A673 (cell line): ENCODE measurements around the gene ERMP1. TPM values are rescaled to one million over a fixed set of nuclear protein-coding genes. Genes with fewer than 3 reads are reported as not detected.

Experiments
- BruUV-seq: library from RNA; stranded (reverse); fragments of 400-500 nt; replicated peaks from 2 replicates; lab custom pipeline; 2021; lab: Mats Ljungman, UMichigan
- CTCF ChIA-PET: fragments of 300-600 bp; sonication (Branson Sonifier 250); formaldehyde crosslinking; loops from one replicate; lab custom pipeline; 2022; ENCODE audit warnings: antibody characterized with exemption; lab: Charles Lee
- POLR2A ChIA-PET: fragments of 300-600 bp; sonication (Branson Sonifier 250); formaldehyde crosslinking; loops from one replicate; lab custom pipeline; 2022; ENCODE audit warnings: antibody characterized with exemption; ENCODE audit not compliant: low non-redundant PET; lab: Charles Lee
- DNase-seq: peaks from one replicate; pipeline ENCODE4 v3.0.0-alpha.2; 2015; ENCODE audit warnings: low spot score
- H3K27ac ChIP-seq: fragments of 200-600 bp; sonication (generic); 2 replicates; pipeline ENCODE4 v1.5.1; 2016; ENCODE audit warnings: mixed run types, low read depth, mild to moderate bottlenecking, mixed read lengths, antibody characterized with exemption, low read length; ENCODE audit not compliant: poor library complexity, severe bottlenecking
- H3K27me3 ChIP-seq: fragments of 200-600 bp; sonication (generic); replicated peaks from 2 replicates; pipeline ENCODE4 v1.6.1; 2017; ENCODE audit warnings: mixed run types, low read depth, mild to moderate bottlenecking, mixed read lengths, antibody characterized with exemption, low read length; ENCODE audit not compliant: insufficient read depth, poor library complexity
- H3K36me3 ChIP-seq: fragments of 200-600 bp; sonication (generic); 2 replicates; pipeline ENCODE4 v1.6.1; 2016; ENCODE audit warnings: mixed run types, mild to moderate bottlenecking, mixed read lengths, antibody characterized with exemption, low read length; ENCODE audit not compliant: insufficient read depth, poor library complexity, severe bottlenecking
- H3K4me1 ChIP-seq: fragments of 200-600 bp; sonication (generic); 2 replicates; pipeline ENCODE4 v1.6.1; 2017; ENCODE audit warnings: mixed run types, mild to moderate bottlenecking, mixed read lengths, antibody characterized with exemption, low read length; ENCODE audit not compliant: insufficient read depth, poor library complexity, severe bottlenecking
- H3K4me3 ChIP-seq: fragments of 200-600 bp; sonication (generic); 2 replicates; pipeline ENCODE4 v1.5.1; 2016; ENCODE audit warnings: low read depth, mixed run types, mild to moderate bottlenecking, mixed read lengths, low read length; ENCODE audit not compliant: poor library complexity, severe bottlenecking
- H3K9me3 ChIP-seq: fragments of 200-600 bp; sonication (generic); 2 replicates; pipeline ENCODE4 v1.6.1; 2016; ENCODE audit warnings: mixed run types, low read depth, mild to moderate bottlenecking, mixed read lengths, antibody characterized with exemption, low read length; ENCODE audit not compliant: poor library complexity, severe bottlenecking
- CTCF ChIP-seq: fragments of 300-800, 200-600 bp; sonication (generic); conservative IDR thresholded peaks from 2 replicates; pipeline ENCODE4 v1.5.1; 2017; ENCODE audit warnings: low read depth, mild to moderate bottlenecking, antibody characterized with exemption, low read length, moderate library complexity, mixed read lengths
- EZH2 ChIP-seq: fragments of 200-600 bp; sonication (generic); IDR thresholded peaks from 2 replicates; pipeline ENCODE4 v1.6.1; 2017; ENCODE audit warnings: borderline replicate concordance, low read depth, mild to moderate bottlenecking, mixed read lengths, antibody characterized with exemption, low read length; ENCODE audit not compliant: poor library complexity, severe bottlenecking
- intact Hi-C: fragments of 100-400 bp; cut with micrococcal nuclease; formaldehyde crosslinking; loops from one replicate; pipeline ENCODE4 v1.10.0; 2022; ENCODE audit not compliant: unreplicated experiment
- total RNA-seq: library from RNA; stranded (reverse); gene quantifications from 2 replicates; pipeline ENCODE4 v1.2.3, GENCODE V29; 2021

Gene ERMP1
- total RNA-seq, 1 experiment from 2014 or later = 11.5 TPM

GRCh38 chr9:5756633-5757032 lies 76.3 kb downstream of the ERMP1 start:
- ChIA-PET CTCF (no interaction called here), POLR2A (no interaction called here)
- Histone ChIP-seq H3K4me3 (no peak overlapping the region), H3K27ac (no peak overlapping the region), H3K27me3 (no peaks in the 10 kb centered on the region), H3K4me1 (no peaks in the 10 kb centered on the region), H3K36me3 (peaks cover 6% of the 10 kb centered on the region), H3K9me3 (no peaks in the 10 kb centered on the region)
- DNase-seq = no peak
- TF ChIP-seq CTCF (no peak), EZH2 (no peak)
- no TSS peak for BruUV-seq
- intact Hi-C loops = no loop called here

- H3K4me3 ChIP-seq = no peak overlapping the region
- BruUV-seq = no TSS peak
- no peaks in the 10 kb centered on the region for H3K9me3 ChIP-seq
- no peak for TF ChIP-seq EZH2
- TF ChIP-seq CTCF = no peak
- H3K36me3 ChIP-seq = peaks cover 19% of the 10 kb centered on the region
- no peaks in the 10 kb centered on the region for H3K27me3 ChIP-seq
- intact Hi-C loops = no loop called here
- H3K4me1 ChIP-seq = no peaks in the 10 kb centered on the region
- CTCF ChIA-PET = no interaction called here
- no peak for DNase-seq
- POLR2A ChIA-PET = no interaction called here
- no peak overlapping the region for H3K27ac ChIP-seq
Observed at GRCh38 chr9:5750569-5750968, 82.3 kb downstream of the ERMP1 start.

GRCh38 chr9:5749306-5749705 lies 83.6 kb downstream of the ERMP1 start:
- ChIA-PET CTCF (no interaction called here), POLR2A (no interaction called here)
- BruUV-seq = no TSS peak

GRCh38 chr9:5748438-5748837 lies 84.5 kb downstream of the ERMP1 start:
- BruUV-seq = no TSS peak
- H3K27ac ChIP-seq = no peak overlapping the region
- H3K36me3 ChIP-seq = peaks cover 24% of the 10 kb centered on the region
- DNase-seq = no peak
- H3K4me3 ChIP-seq = no peak overlapping the region
- no peaks in the 10 kb centered on the region for H3K27me3 ChIP-seq
- TF ChIP-seq CTCF (no peak), EZH2 (no peak)
- intact Hi-C loops = no loop called here
- H3K4me1 ChIP-seq = no peaks in the 10 kb centered on the region
- ChIA-PET CTCF (no interaction called here), POLR2A (no interaction called here)
- no peaks in the 10 kb centered on the region for H3K9me3 ChIP-seq

More at GRCh38 chr9:5749306-5749705, 83.6 kb downstream of the ERMP1 start:
- Histone ChIP-seq H3K4me3 (no peak overlapping the region), H3K9me3 (no peaks in the 10 kb centered on the region), H3K4me1 (no peaks in the 10 kb centered on the region), H3K36me3 (peaks cover 19% of the 10 kb centered on the region), H3K27ac (no peak overlapping the region), H3K27me3 (no peaks in the 10 kb centered on the region)
- intact Hi-C loops = no loop called here
- no peak for TF ChIP-seq EZH2
- DNase-seq = no peak
